Heart left ventricle (tissue), 16 donors: ENCODE results near the gene CYTH1. TPM values are rescaled to one million over a fixed set of nuclear protein-coding genes. Genes with fewer than 3 reads are reported as not detected.

ENCODE experiments used
- ATAC-seq, 4 donors: fragments of 200-7000 bp; cut with Tn5 transposase; one replicate each; pipeline ENCODE4 v1.9.1; 2020 to 2022; ENCODE audit warnings: moderate library complexity in 4 of 4, mild to moderate bottlenecking in 3 of 4, moderate number of reproducible peaks in 1 of 4
- DNase-seq, 5 donors: peaks; one replicate each; pipeline ENCODE4 v3.0.0-alpha.2; 2020
- H3K27ac ChIP-seq, 12 donors: fragments of 200-600 bp; sonication (generic) in 4 of 12; one replicate each; pipeline versions ENCODE4 v1.5.0 to v1.8.0; 2016 to 2022; ENCODE audit warnings: mild to moderate bottlenecking in 2 of 12
- H3K27me3 ChIP-seq, 9 donors: fragments of 200-600 bp; sonication (generic) in 2 of 9; one replicate each; pipeline versions ENCODE4 v1.5.1 to v1.8.0; 2016 to 2022; ENCODE audit warnings: mild to moderate bottlenecking in 3 of 9
- H3K36me3 ChIP-seq, 9 donors: fragments of 200-600 bp; sonication (generic) in 2 of 9; one replicate each; pipeline versions ENCODE4 v1.5.0 to v1.8.0; 2018 to 2022; ENCODE audit warnings: mild to moderate bottlenecking in 2 of 9
- H3K4me1 ChIP-seq, 12 donors: fragments of 200-600 bp; sonication (generic) in 4 of 12; one replicate each; pipeline versions ENCODE4 v1.5.0 to v1.8.0; 2016 to 2022; ENCODE audit warnings: mild to moderate bottlenecking in 3 of 12
- H3K4me3 ChIP-seq, 12 donors: fragments of 200-600 bp; sonication (generic) in 4 of 12; one replicate each; pipeline versions ENCODE4 v1.5.0 to v1.8.0; 2017 to 2022; ENCODE audit warnings: mild to moderate bottlenecking in 9 of 12, moderate library complexity in 4 of 12
- H3K9me3 ChIP-seq, 12 donors: fragments of 200-600 bp; sonication (generic) in 4 of 12; one replicate each; pipeline versions ENCODE4 v1.5.0 to v1.8.0; 2016 to 2022; ENCODE audit warnings: mild to moderate bottlenecking in 1 of 12
- POLR2A ChIP-seq, 2 donors: fragments of 450-650 bp; IDR thresholded peaks; one replicate each; pipeline ENCODE4 v1.6.1; 2017; ENCODE audit warnings: antibody characterized with exemption in 2 of 2, mild to moderate bottlenecking in 2 of 2, moderate library complexity in 2 of 2
- WGBS, 4 donors: extraction: QIAGEN DNeasy Blood & Tissue Kit in 2 of 4; methylation state at CpG; one replicate each; pipeline versions ENCODE4 v1.1.5 to v1.1.7; 2013 to 2018; 5-methylcytosine and 5-hydroxymethylcytosine counted together
- intact Hi-C, 10 donors: fragments of 100-400 bp; cut with DNase I; formaldehyde crosslinking; loops; one replicate each; pipeline versions ENCODE4 v1.11.1 to v1.14.2; 2022
- polyA plus RNA-seq, 2 donors: library from polyadenylated mRNA; stranded (reverse); fragments of 200-250 nt; gene quantifications; one replicate each; pipeline ENCODE4 v1.2.3, GENCODE V29; 2013
- total RNA-seq, 9 donors: library from RNA; depleted of rRNA in 2 of 9; stranded (reverse); fragments of >200 nt in 2 of 9; fragmentation: NEBNext Ultra II Directional in 3 of 9; extraction: Animal tissue kit (Norgen Biotek cat#: 25700) in 3 of 9; gene quantifications; one replicate each; pipeline versions ENCODE4 v1.1.0 to v1.2.4, GENCODE V29; 2016 to 2023
- TF ChIP-seq, protein P1 (sequence below), 12 donors: fragments of 200-600 bp; sonication (generic) in 4 of 12; IDR thresholded peaks; one replicate each; pipeline versions ENCODE4 v1.5.0 to v1.8.0; 2018 to 2022; ENCODE audit warnings: antibody characterized with exemption in 12 of 12, mild to moderate bottlenecking in 5 of 12
- donor health status: ischemic (EF 13 %, LVEDD 7.1; RV severe dilation, severe dysfunction).
- donor health status: healthy with polysubstance abuse.
- donor health status: DM: no; HTN: yes; CAD: no.
- donor health status: DM: no; HTN: no; CAD: no.
- donor health status: ischemic (EF 25% LVEDD 6.9; RV normal size, moderate dysfunction).
- donor health status: ischemic (EF 25% LVEDD 5.7; RV mildly dilated, moderate dysfunction).
- donor health status: healthy.
- donor health status: DM: yes; HTN: yes; CAD: no.
- donor health status: ischemic (EF 35%, LVEDD 5.7; RV mildly dilated, moderate dysfunction).
- donor health status: nonischemic (EF 11% LVEDD 7.7; RV severe dilation, severe dysfunction).
- donor health status: DM: yes; HTN: yes; CAD: no.
- donor health status: PGD.
- donor health status: ischemic (EF 29% LVEDD 5.4; RV normal size, mild dysfunction).
- donor health status: nonischemic (EF 23%, LVEDD 6.1; RV moderate dilation, normal function).

Gene CYTH1
- total and polyA plus RNA-seq, 11 donors = 20.0 to 59.1 (median 30.9) TPM

DNA sequence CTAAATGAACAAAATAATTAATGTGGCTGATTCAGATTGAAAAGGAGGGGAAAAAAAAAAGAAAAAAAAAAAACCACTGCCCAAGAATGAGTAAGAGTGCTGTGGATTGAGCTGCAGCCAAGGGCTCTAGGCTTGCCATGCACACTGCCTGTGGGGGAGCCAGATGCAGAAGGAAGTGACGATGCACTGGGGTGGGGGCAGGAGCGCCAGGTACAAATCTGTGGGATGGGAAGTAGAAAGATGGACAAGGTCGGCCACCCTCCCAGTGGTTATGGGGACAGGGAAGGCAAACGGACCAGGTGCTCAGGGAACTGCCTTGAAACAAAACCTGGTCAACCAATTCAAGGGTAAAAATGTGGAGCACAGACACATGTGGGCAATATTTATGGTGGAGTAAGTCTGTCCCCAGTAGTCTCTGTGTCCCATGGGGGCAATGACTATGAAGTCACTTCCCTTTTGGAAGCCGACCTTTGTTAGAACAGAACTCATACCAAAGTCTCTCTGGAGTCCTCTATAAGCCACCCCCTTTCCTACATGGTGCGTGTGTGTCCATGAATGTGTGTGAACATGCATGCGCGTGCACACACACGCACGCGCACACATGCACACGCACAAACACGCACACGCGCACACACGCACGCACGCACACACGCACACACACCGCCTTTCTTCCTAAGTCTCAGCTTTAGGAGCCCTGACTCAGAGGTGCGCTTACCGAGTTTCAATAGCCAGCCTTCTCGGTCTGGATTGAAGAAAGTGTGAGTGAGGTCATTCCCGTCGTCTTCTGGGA, 84.3 kb downstream of the CYTH1 start:
- H3K9me3 ChIP-seq = no peaks in the 10 kb centered on the region
- peaks cover 0 to 99% (median 91%) of the 10 kb centered on the region in 9 donors for H3K36me3 ChIP-seq
- H3K4me1 ChIP-seq = peaks cover 0 to 15% (median 0%) of the 10 kb centered on the region in 12 donors
- 89 to 93% (median 91%) methylated on average over 25 of the region's 25 CpGs for WGBS, 4 donors
- ATAC-seq (peak in 2 of 4 donors; percentile 27 to 75), DNase-seq (no peak)
- H3K4me3 ChIP-seq = no peak overlapping the region
- intact Hi-C loops = loop anchor here in 2 of 10 donors (5.0 kb wide), 2 partner anchors 180 to 200 kb away; no protein-coding TSS in a partner anchor
- no peak overlapping the region for H3K27ac ChIP-seq
- H3K27me3 ChIP-seq = no peaks in the 10 kb centered on the region
- TF ChIP-seq POLR2A (IDR thresholded peaks at IDR 0.05) = no peak
- TF ChIP-seq, protein P1, sequence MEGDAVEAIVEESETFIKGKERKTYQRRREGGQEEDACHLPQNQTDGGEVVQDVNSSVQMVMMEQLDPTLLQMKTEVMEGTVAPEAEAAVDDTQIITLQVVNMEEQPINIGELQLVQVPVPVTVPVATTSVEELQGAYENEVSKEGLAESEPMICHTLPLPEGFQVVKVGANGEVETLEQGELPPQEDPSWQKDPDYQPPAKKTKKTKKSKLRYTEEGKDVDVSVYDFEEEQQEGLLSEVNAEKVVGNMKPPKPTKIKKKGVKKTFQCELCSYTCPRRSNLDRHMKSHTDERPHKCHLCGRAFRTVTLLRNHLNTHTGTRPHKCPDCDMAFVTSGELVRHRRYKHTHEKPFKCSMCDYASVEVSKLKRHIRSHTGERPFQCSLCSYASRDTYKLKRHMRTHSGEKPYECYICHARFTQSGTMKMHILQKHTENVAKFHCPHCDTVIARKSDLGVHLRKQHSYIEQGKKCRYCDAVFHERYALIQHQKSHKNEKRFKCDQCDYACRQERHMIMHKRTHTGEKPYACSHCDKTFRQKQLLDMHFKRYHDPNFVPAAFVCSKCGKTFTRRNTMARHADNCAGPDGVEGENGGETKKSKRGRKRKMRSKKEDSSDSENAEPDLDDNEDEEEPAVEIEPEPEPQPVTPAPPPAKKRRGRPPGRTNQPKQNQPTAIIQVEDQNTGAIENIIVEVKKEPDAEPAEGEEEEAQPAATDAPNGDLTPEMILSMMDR (IDR thresholded peaks at IDR 0.05) = no peak

DNA sequence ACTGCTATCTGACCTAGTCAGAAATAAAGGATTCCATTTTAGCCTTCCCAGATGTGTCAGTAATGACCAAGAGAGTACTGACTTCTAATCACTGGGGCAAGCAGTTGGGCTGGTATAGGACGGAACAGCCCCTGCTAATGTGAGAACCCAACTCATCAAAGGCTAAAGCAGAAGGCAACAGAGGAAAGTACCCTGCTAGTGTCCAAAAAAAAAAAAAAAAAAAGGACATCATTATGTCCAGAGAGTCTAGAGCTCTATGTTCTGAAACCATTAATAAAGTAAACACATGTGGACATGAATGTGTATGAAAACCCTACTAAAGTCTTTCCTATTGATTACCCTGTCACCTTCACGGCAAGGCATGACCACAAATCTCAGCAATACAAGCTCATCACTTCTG, 85.0 kb downstream of the CYTH1 start:
- TF ChIP-seq, protein P1 (IDR thresholded peaks at IDR 0.05) = no peak
- TF ChIP-seq POLR2A (IDR thresholded peaks at IDR 0.05) = no peak
- peaks cover 0 to 100% (median 94%) of the 10 kb centered on the region in 9 donors for H3K36me3 ChIP-seq
- no peak for ATAC-seq
- H3K9me3 ChIP-seq = no peaks in the 10 kb centered on the region
- intact Hi-C loops = loop anchor here in 2 of 10 donors (5.0 kb wide), 2 partner anchors 180 to 200 kb away; no protein-coding TSS in a partner anchor
- peaks cover 0 to 15% (median 0%) of the 10 kb centered on the region in 12 donors for H3K4me1 ChIP-seq
- H3K27ac ChIP-seq = no peak overlapping the region
- H3K27me3 ChIP-seq = no peaks in the 10 kb centered on the region
- no peak overlapping the region for H3K4me3 ChIP-seq
- WGBS, 4 donors = 87 to 95% (median 92%) methylated on average over 2 of the region's 2 CpGs
- DNase-seq = no peak

DNA sequence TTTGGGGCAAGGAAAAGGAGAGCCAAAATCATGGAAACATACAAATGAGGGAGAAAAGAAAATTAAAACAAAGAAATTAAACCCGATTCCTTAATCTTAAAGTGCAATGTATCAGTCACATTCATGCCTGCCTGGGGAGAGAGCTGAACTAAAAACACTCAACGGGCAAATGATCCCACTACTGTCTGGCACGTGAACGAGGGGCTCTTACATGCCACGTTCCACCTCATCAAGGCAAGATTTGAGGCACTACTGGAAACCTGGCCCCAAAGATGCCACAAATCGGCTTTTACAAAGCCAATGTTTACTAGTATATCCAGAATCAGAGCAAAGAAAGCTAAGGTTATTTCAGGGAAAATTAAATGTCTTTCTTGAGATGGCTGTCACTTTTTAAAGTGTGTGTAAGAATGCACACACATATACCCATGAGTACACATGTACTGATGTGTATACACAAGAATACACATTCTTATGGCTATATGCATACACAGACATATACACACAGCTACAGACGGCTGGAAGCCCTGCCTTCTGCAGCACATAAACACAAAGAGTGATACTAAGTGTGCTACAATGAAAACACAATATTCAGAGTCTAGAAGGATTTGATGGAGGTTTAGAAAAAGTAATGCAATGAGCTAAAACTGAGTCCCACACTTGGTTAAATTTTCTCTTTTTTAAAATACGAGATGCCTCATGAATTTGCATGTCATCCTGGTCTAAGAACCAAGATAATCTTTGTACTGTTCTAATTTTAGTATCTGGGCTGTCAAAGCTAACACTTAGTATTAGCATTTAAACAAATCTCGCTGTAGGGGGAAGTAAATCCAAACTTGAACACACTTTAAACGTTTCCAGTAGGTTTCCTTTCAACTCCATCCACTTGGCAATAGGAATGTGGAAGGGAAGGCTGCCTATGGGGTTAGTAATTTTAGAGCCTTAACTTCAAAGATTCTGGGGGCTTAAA, 85.8 kb downstream of the CYTH1 start:
- no peaks in the 10 kb centered on the region for H3K27me3 ChIP-seq
- WGBS, 4 donors = 65 to 74% (median 72%) methylated on average over 10 of the region's 10 CpGs
- DNase-seq = no peak
- H3K4me3 ChIP-seq = no peak overlapping the region
- no peak for TF ChIP-seq POLR2A (IDR thresholded peaks at IDR 0.05)
- TF ChIP-seq, protein P1 (IDR thresholded peaks at IDR 0.05) = no peak
- peaks cover 0 to 100% (median 94%) of the 10 kb centered on the region in 9 donors for H3K36me3 ChIP-seq
- no peak overlapping the region for H3K27ac ChIP-seq
- no peaks in the 10 kb centered on the region for H3K9me3 ChIP-seq
- intact Hi-C loops = loop anchor here in 2 of 10 donors (5.0 kb wide), 2 partner anchors 179 to 199 kb away; no protein-coding TSS in a partner anchor
- peaks cover 0 to 15% (median 0%) of the 10 kb centered on the region in 12 donors for H3K4me1 ChIP-seq
- ATAC-seq = no peak
